Measurements from ENCODE around the gene OSTN.

OSTN gene

GRCh38 chr3:191254098-191254873 is 55.2 kb downstream of the OSTN start:
- Histone ChIP-seq H3K4me1 (ENCODE audit: control insufficient read depth, insufficient read depth, low read length) (no peaks in the 10 kb centered on the region), H3K4me2 (ENCODE audit: low read length) (no peak overlapping the region), H3K9ac (ENCODE audit: low read depth, low read length) (no peak overlapping the region), H3K36me3 (ENCODE audit: insufficient read depth, low read length) (no peaks in the 10 kb centered on the region), H3K27me3 (ENCODE audit: control insufficient read depth, insufficient read depth, low read length) (no peaks in the 10 kb centered on the region), H3K4me3 (ENCODE audit: low read length) (no peak overlapping the region), H3K9me3 (replicated peaks; ENCODE audit: low read length) (no peaks in the 10 kb centered on the region)

GRCh38 chr3:191255156-191255555 is 56.1 kb downstream of the OSTN start:
- Histone ChIP-seq H3K27me3 (ENCODE audit: control insufficient read depth, insufficient read depth, low read length) (no peaks in the 10 kb centered on the region), H3K4me3 (ENCODE audit: low read length) (no peak overlapping the region), H3K36me3 (ENCODE audit: insufficient read depth, low read length) (no peaks in the 10 kb centered on the region), H3K9me3 (replicated peaks; ENCODE audit: low read length) (no peaks in the 10 kb centered on the region), H3K9ac (ENCODE audit: low read depth, low read length) (no peak overlapping the region), H3K4me1 (ENCODE audit: control insufficient read depth, insufficient read depth, low read length) (no peaks in the 10 kb centered on the region), H3K4me2 (ENCODE audit: low read length) (no peak overlapping the region)

- Histone ChIP-seq H3K4me1 (ENCODE audit: control insufficient read depth, insufficient read depth, low read length) (no peaks in the 10 kb centered on the region), H3K36me3 (ENCODE audit: insufficient read depth, low read length) (no peaks in the 10 kb centered on the region), H3K9me3 (replicated peaks; ENCODE audit: low read length) (no peaks in the 10 kb centered on the region), H3K27me3 (ENCODE audit: control insufficient read depth, insufficient read depth, low read length) (no peaks in the 10 kb centered on the region), H3K4me2 (ENCODE audit: low read length) (no peak overlapping the region), H3K4me3 (ENCODE audit: low read length) (no peak overlapping the region), H3K9ac (ENCODE audit: low read depth, low read length) (no peak overlapping the region)
These were observed 57.4 kb downstream of the OSTN start for GRCh38 chr3:191256405-191256804.

- Histone ChIP-seq H3K4me1 (ENCODE audit: control insufficient read depth, insufficient read depth, low read length) (no peaks in the 10 kb centered on the region), H3K27me3 (ENCODE audit: control insufficient read depth, insufficient read depth, low read length) (no peaks in the 10 kb centered on the region)
These were observed 58.2 kb downstream of the OSTN start for GRCh38 chr3:191257286-191257685.

GRCh38 chr3:191259486-191259885 is 60.4 kb downstream of the OSTN start:
- H3K4me2 ChIP-seq (ENCODE audit: low read length): peak overlapping the region; percentile 83
- no peaks in the 10 kb centered on the region for H3K27me3 ChIP-seq (ENCODE audit: control insufficient read depth, insufficient read depth, low read length)
- H3K4me1 ChIP-seq (ENCODE audit: control insufficient read depth, insufficient read depth, low read length): no peaks in the 10 kb centered on the region
- H3K9ac ChIP-seq (ENCODE audit: low read depth, low read length): no peak overlapping the region
- H3K9me3 ChIP-seq (replicated peaks; ENCODE audit: low read length): no peaks in the 10 kb centered on the region
- H3K4me3 ChIP-seq (ENCODE audit: low read length): peak overlapping the region; percentile 61
- no peaks in the 10 kb centered on the region for H3K36me3 ChIP-seq (ENCODE audit: insufficient read depth, low read length)

More at GRCh38 chr3:191257286-191257685, 58.2 kb downstream of the OSTN start:
- H3K9ac ChIP-seq (ENCODE audit: low read depth, low read length): no peak overlapping the region
- H3K4me2 ChIP-seq (ENCODE audit: low read length): no peak overlapping the region
- H3K36me3 ChIP-seq (ENCODE audit: insufficient read depth, low read length): no peaks in the 10 kb centered on the region
- no peak overlapping the region for H3K4me3 ChIP-seq (ENCODE audit: low read length)
- H3K9me3 ChIP-seq (replicated peaks; ENCODE audit: low read length): no peaks in the 10 kb centered on the region

GRCh38 chr3:191260431-191261303 is 61.6 kb downstream of the OSTN start:
- H3K9me3 ChIP-seq (replicated peaks; ENCODE audit: low read length): no peaks in the 10 kb centered on the region
- H3K4me2 ChIP-seq (ENCODE audit: low read length): no peak overlapping the region
- no peaks in the 10 kb centered on the region for H3K36me3 ChIP-seq (ENCODE audit: insufficient read depth, low read length)
- no peaks in the 10 kb centered on the region for H3K27me3 ChIP-seq (ENCODE audit: control insufficient read depth, insufficient read depth, low read length)
- no peak overlapping the region for H3K4me3 ChIP-seq (ENCODE audit: low read length)
- no peak overlapping the region for H3K9ac ChIP-seq (ENCODE audit: low read depth, low read length)
- no peaks in the 10 kb centered on the region for H3K4me1 ChIP-seq (ENCODE audit: control insufficient read depth, insufficient read depth, low read length)

GRCh38 chr3:191261304-191261638 is 62.2 kb downstream of the OSTN start:
- Histone ChIP-seq H3K9ac (ENCODE audit: low read depth, low read length) (no peak overlapping the region), H3K4me1 (ENCODE audit: control insufficient read depth, insufficient read depth, low read length) (no peaks in the 10 kb centered on the region), H3K36me3 (ENCODE audit: insufficient read depth, low read length) (no peaks in the 10 kb centered on the region), H3K27me3 (ENCODE audit: control insufficient read depth, insufficient read depth, low read length) (no peaks in the 10 kb centered on the region), H3K9me3 (replicated peaks; ENCODE audit: low read length) (no peaks in the 10 kb centered on the region), H3K4me2 (ENCODE audit: low read length) (no peak overlapping the region), H3K4me3 (ENCODE audit: low read length) (no peak overlapping the region)

GRCh38 chr3:191262650-191263049 is 63.6 kb downstream of the OSTN start:
- no peak overlapping the region for H3K4me3 ChIP-seq (ENCODE audit: low read length)
- no peaks in the 10 kb centered on the region for H3K36me3 ChIP-seq (ENCODE audit: insufficient read depth, low read length)
- H3K9me3 ChIP-seq (replicated peaks; ENCODE audit: low read length): no peaks in the 10 kb centered on the region
- no peak overlapping the region for H3K4me2 ChIP-seq (ENCODE audit: low read length)
- H3K27me3 ChIP-seq (ENCODE audit: control insufficient read depth, insufficient read depth, low read length): no peaks in the 10 kb centered on the region
- no peak overlapping the region for H3K9ac ChIP-seq (ENCODE audit: low read depth, low read length)
- H3K4me1 ChIP-seq (ENCODE audit: control insufficient read depth, insufficient read depth, low read length): no peaks in the 10 kb centered on the region

- Histone ChIP-seq H3K4me2 (ENCODE audit: low read length) (peak overlapping the region; percentile 39), H3K27me3 (ENCODE audit: control insufficient read depth, insufficient read depth, low read length) (no peaks in the 10 kb centered on the region), H3K9ac (ENCODE audit: low read depth, low read length) (no peak overlapping the region), H3K9me3 (replicated peaks; ENCODE audit: low read length) (no peaks in the 10 kb centered on the region), H3K4me3 (ENCODE audit: low read length) (no peak overlapping the region), H3K36me3 (ENCODE audit: insufficient read depth, low read length) (no peaks in the 10 kb centered on the region), H3K4me1 (ENCODE audit: control insufficient read depth, insufficient read depth, low read length) (no peaks in the 10 kb centered on the region)
These were observed 64.3 kb downstream of the OSTN start for GRCh38 chr3:191263365-191263764.

GRCh38 chr3:191263850-191264249 is 64.8 kb downstream of the OSTN start:
- H3K9ac ChIP-seq (ENCODE audit: low read depth, low read length): no peak overlapping the region

GRCh38 chr3:191268737-191269136 is 69.7 kb downstream of the OSTN start:
- Histone ChIP-seq H3K36me3 (ENCODE audit: insufficient read depth, low read length) (no peaks in the 10 kb centered on the region), H3K4me3 (ENCODE audit: low read length) (no peak overlapping the region), H3K4me2 (ENCODE audit: low read length) (no peak overlapping the region), H3K27me3 (ENCODE audit: control insufficient read depth, insufficient read depth, low read length) (no peaks in the 10 kb centered on the region), H3K4me1 (ENCODE audit: control insufficient read depth, insufficient read depth, low read length) (no peaks in the 10 kb centered on the region), H3K9ac (ENCODE audit: low read depth, low read length) (no peak overlapping the region), H3K9me3 (replicated peaks; ENCODE audit: low read length) (no peaks in the 10 kb centered on the region)

More at GRCh38 chr3:191263850-191264249, 64.8 kb downstream of the OSTN start:
- no peaks in the 10 kb centered on the region for H3K27me3 ChIP-seq (ENCODE audit: control insufficient read depth, insufficient read depth, low read length)
- H3K4me3 ChIP-seq (ENCODE audit: low read length): no peak overlapping the region
- H3K4me2 ChIP-seq (ENCODE audit: low read length): no peak overlapping the region
- H3K36me3 ChIP-seq (ENCODE audit: insufficient read depth, low read length): no peaks in the 10 kb centered on the region
- no peaks in the 10 kb centered on the region for H3K9me3 ChIP-seq (replicated peaks; ENCODE audit: low read length)
- H3K4me1 ChIP-seq (ENCODE audit: control insufficient read depth, insufficient read depth, low read length): no peaks in the 10 kb centered on the region

Data from skeletal muscle satellite cell (primary cell).